ENCODE results near the gene BRD4.
A peak's percentile ranks its signal among the peaks of the same experiment; 100 is the strongest.

BRD4 gene

GRCh38 chr19:15268928-15269253, 63.4 kb downstream of the BRD4 start:
- Histone ChIP-seq H3K27ac (no peak overlapping the region), H3K4me3 (no peak overlapping the region)
- DNase-seq (ENCODE audit: low spot score) = no peak
- TF ChIP-seq, protein P1, sequence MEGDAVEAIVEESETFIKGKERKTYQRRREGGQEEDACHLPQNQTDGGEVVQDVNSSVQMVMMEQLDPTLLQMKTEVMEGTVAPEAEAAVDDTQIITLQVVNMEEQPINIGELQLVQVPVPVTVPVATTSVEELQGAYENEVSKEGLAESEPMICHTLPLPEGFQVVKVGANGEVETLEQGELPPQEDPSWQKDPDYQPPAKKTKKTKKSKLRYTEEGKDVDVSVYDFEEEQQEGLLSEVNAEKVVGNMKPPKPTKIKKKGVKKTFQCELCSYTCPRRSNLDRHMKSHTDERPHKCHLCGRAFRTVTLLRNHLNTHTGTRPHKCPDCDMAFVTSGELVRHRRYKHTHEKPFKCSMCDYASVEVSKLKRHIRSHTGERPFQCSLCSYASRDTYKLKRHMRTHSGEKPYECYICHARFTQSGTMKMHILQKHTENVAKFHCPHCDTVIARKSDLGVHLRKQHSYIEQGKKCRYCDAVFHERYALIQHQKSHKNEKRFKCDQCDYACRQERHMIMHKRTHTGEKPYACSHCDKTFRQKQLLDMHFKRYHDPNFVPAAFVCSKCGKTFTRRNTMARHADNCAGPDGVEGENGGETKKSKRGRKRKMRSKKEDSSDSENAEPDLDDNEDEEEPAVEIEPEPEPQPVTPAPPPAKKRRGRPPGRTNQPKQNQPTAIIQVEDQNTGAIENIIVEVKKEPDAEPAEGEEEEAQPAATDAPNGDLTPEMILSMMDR (IDR thresholded peaks at IDR 0.05) = no peak

DNA sequence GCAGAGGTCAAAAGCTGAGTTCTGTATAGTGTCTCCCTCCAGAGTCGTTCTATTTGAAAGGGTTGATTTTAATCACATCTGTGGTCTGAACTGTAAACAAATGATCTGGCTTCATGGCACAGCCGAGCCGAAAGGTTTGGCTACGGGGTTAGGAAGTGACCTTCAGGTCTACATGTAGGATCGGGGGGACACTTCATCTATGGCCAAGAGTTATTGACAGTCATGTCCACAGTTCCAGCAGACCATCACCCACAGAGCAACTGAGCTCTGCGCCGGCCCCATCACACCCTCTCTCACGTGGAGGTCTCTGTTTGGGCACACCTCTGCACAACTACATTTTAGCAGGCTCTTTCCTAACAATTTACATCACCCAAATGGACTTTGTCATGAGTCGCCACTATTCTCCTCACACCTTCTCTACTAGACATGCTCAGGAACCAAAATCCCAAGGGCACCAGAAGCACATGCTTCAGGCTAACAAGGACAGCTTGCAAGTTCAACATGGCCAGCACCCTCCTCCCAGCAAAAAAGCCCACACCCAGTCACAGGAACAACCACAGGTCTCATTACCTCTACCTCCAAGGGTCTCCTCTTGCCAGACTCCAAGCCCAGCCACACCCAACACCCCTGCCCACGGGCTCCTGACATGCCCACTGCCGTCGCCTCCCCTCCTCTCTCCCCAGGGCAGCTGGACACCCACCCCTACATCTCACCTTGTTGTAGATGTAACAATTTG, 64.0 kb downstream of the BRD4 start:
- Histone ChIP-seq H3K4me3 (no peak overlapping the region), H3K27ac (no peak overlapping the region)
- TF ChIP-seq, protein P1 (IDR thresholded peaks at IDR 0.05) = no peak
- DNase-seq (ENCODE audit: low spot score) = no peak

DNA sequence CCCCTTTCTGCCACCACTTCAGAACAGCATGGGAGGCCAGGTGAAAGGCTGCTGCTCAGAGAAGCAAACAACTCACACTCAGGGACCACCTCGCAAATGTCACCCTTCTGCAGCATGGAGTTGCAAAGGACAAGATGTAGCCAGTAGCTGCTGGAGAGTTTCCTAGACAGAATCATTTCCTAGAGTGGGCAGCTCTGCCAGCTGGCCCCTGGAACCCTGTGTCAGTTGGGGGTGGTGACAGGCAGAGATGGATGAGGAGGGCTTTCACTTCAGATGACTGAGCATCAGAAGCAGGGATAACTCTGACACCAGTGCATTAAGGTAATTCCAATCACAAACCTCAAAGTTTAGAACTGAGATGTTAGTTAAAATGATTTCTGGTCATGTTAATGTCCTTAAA, 65.7 kb downstream of the BRD4 start:
- H3K4me3 ChIP-seq = no peak overlapping the region
- TF ChIP-seq, protein P1 (IDR thresholded peaks at IDR 0.05) = no peak
- peak overlapping the region; percentile 52 to 89 for H3K27ac ChIP-seq
- no peak for DNase-seq (ENCODE audit: low spot score)

DNA sequence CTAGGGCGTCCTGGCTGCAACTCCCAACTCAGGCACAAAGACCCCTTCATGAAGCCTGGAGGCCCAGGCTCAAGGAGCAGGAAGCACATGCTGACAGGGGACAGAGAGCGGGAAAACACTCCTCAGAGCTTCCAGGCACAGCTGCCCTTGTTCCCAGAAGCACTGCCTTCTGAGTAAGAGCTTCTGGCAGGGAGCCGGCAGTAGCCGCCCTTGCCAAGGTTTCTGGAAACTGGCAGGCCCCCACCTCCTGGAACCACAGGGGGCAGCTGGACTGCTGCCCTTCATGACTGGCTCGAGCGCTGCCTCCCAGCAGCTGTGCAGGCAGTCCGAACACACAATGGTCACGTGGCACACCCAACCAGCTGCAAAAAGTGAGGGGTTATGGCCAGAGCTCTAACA, 66.5 kb downstream of the BRD4 start:
- TF ChIP-seq, protein P1 (IDR thresholded peaks at IDR 0.05) = no peak
- Histone ChIP-seq H3K27ac (peak overlapping the region; percentile 58 to 89), H3K4me3 (peak overlapping the region; percentile 27)
- DNase-seq (ENCODE audit: low spot score) = peak; percentile 98

- Histone ChIP-seq H3K4me3 (peak overlapping the region; percentile 27), H3K27ac (peak overlapping the region; percentile 58 to 89)
- TF ChIP-seq, protein P1 (IDR thresholded peaks at IDR 0.05) = no peak
- DNase-seq (ENCODE audit: low spot score) = no peak
Observed at GRCh38 chr19:15265214-15265849, 67.0 kb downstream of the BRD4 start.

- no peak for DNase-seq (ENCODE audit: low spot score)
- TF ChIP-seq, protein P1 (IDR thresholded peaks at IDR 0.05) = no peak
Observed at GRCh38 chr19:15264933-15265206, 67.5 kb downstream of the BRD4 start.

More at GRCh38 chr19:15264933-15265206, 67.5 kb downstream of the BRD4 start:
- H3K4me3 ChIP-seq = no peak overlapping the region
- H3K27ac ChIP-seq = peak overlapping the region; percentile 58 to 89

Data from coronary artery (tissue), 2 donors.